GM18858 (cell line): ENCODE data around the gene C19orf38.
"Not testable (repeated sequence)": the region's sequence is repeated elsewhere in the genome, so short reads cannot be mapped to it uniquely, and the experiment has no call there.

Experiments
- ATAC-seq: cut with Tn5 transposase; IDR thresholded peaks from one replicate; pipeline ENCODE4 v1.9.1; 2021; ENCODE audit not compliant: unreplicated experiment

Gene C19orf38

GRCh38 chr19:10820173-10820572 lies 28.0 kb upstream of the C19orf38 start:
- ATAC-seq, result no peak

- ATAC-seq, result no peak
These were observed 24.5 kb upstream of the C19orf38 start for GRCh38 chr19:10823690-10824089.

GRCh38 chr19:10826231-10826630 lies 22.0 kb upstream of the C19orf38 start:
- no peak for ATAC-seq

- no peak for ATAC-seq
These were observed 21.4 kb upstream of the C19orf38 start for GRCh38 chr19:10826846-10827245.

GRCh38 chr19:10828981-10829821 lies 19.0 kb upstream of the C19orf38 start:
- ATAC-seq, result no peak

- ATAC-seq, result no peak
These were observed 18.2 kb upstream of the C19orf38 start for GRCh38 chr19:10829967-10830366.

GRCh38 chr19:10830370-10830769 lies 17.8 kb upstream of the C19orf38 start:
- no peak for ATAC-seq

- ATAC-seq, result no peak
These were observed 17.1 kb upstream of the C19orf38 start for GRCh38 chr19:10830931-10831779.

- ATAC-seq, result no peak
These were observed 16.0 kb upstream of the C19orf38 start for GRCh38 chr19:10831987-10832938.

- no peak for ATAC-seq
These were observed 15.3 kb upstream of the C19orf38 start for GRCh38 chr19:10832939-10833296.

GRCh38 chr19:10835089-10835753 lies 13.0 kb upstream of the C19orf38 start:
- ATAC-seq, result no peak

GRCh38 chr19:10835754-10836478 lies 12.3 kb upstream of the C19orf38 start, which contains the start of gene TMED1:
TSS of gene TMED1 (minus strand) at chr19:10836212. CDS start at chr19:10836191, 21 bp downstream.
- peak; percentile 50 for ATAC-seq

- no peak for ATAC-seq
These were observed 11.5 kb upstream of the C19orf38 start for GRCh38 chr19:10836479-10837330.

- ATAC-seq, result not testable (repeated sequence)
These were observed 10.6 kb upstream of the C19orf38 start for GRCh38 chr19:10837649-10838048.

GRCh38 chr19:10838377-10838776 lies 9.8 kb upstream of the C19orf38 start:
- ATAC-seq, result no peak

- no peak for ATAC-seq
These were observed 8.8 kb upstream of the C19orf38 start for GRCh38 chr19:10839114-10840050.

- no peak for ATAC-seq
These were observed 5.4 kb upstream of the C19orf38 start for GRCh38 chr19:10842788-10843187.
